GM19452 (cell line): ENCODE measurements around the gene KCNJ3.

Experiments used
- ATAC-seq: cut with Tn5 transposase; IDR thresholded peaks from one replicate; pipeline ENCODE4 v1.9.1; 2021; ENCODE audit not compliant: unreplicated experiment

The KCNJ3 gene

GRCh38 chr2:154698296-154698720, at the start of gene KCNJ3:
TSS of gene KCNJ3 (plus strand) at chr2:154698695. CDS start at chr2:154698776, 81 bp downstream.
- ATAC-seq, result no peak

- no peak for ATAC-seq
Observed at GRCh38 chr2:154655499-154655898, 43.0 kb upstream of the KCNJ3 start.

GRCh38 chr2:154658854-154659253, 39.6 kb upstream of the KCNJ3 start:
- no peak for ATAC-seq

GRCh38 chr2:154664248-154664647, 34.2 kb upstream of the KCNJ3 start:
- ATAC-seq, result no peak

- ATAC-seq, result no peak
Observed at GRCh38 chr2:154670083-154670482, 28.4 kb upstream of the KCNJ3 start.

- ATAC-seq, result no peak
Observed at GRCh38 chr2:154673694-154674093, 24.8 kb upstream of the KCNJ3 start.

- no peak for ATAC-seq
Observed at GRCh38 chr2:154677401-154677800, 21.1 kb upstream of the KCNJ3 start.

- no peak for ATAC-seq
Observed at GRCh38 chr2:154681741-154682140, 16.8 kb upstream of the KCNJ3 start.

GRCh38 chr2:154686162-154686561, 12.3 kb upstream of the KCNJ3 start:
- ATAC-seq, result no peak

- ATAC-seq, result no peak
Observed at GRCh38 chr2:154688373-154688772, 10.1 kb upstream of the KCNJ3 start.

GRCh38 chr2:154689158-154689557, 9.3 kb upstream of the KCNJ3 start:
- ATAC-seq, result no peak

- no peak for ATAC-seq
Observed at GRCh38 chr2:154692927-154693326, 5.6 kb upstream of the KCNJ3 start.

GRCh38 chr2:154693741-154694340, 4.7 kb upstream of the KCNJ3 start:
- no peak for ATAC-seq

- no peak for ATAC-seq
Observed at GRCh38 chr2:154694881-154695280, 3.6 kb upstream of the KCNJ3 start.

- no peak for ATAC-seq
Observed at GRCh38 chr2:154696369-154696768, 2.1 kb upstream of the KCNJ3 start.

- no peak for ATAC-seq
Observed at GRCh38 chr2:154696810-154697417, 1.6 kb upstream of the KCNJ3 start.

GRCh38 chr2:154697418-154698252, 860 bp upstream of the KCNJ3 start:
- no peak for ATAC-seq

- no peak for ATAC-seq
Observed at GRCh38 chr2:154698721-154699574, 453 bp downstream of the KCNJ3 start.

- ATAC-seq, result no peak
Observed at GRCh38 chr2:154699575-154699930, 1.1 kb downstream of the KCNJ3 start.

- ATAC-seq, result no peak
Observed at GRCh38 chr2:154700136-154700535, 1.6 kb downstream of the KCNJ3 start.

GRCh38 chr2:154704991-154705390, 6.5 kb downstream of the KCNJ3 start:
- ATAC-seq, result no peak
